GM10266 (cell line): ENCODE measurements around the gene ICAM2.

Experiments used
- DNase-seq: peaks from one replicate; pipeline ENCODE4 v3.0.0; 2012; ENCODE audit errors: extremely low spot score
- TF ChIP-seq, protein P1 (sequence below): IDR thresholded peaks from 2 replicates; pipeline ENCODE4 v1.5.1; 2012; ENCODE audit warnings: mild to moderate bottlenecking, low read depth; ENCODE audit not compliant: control insufficient read depth, insufficient read depth; ENCODE audit errors: missing control alignments

ICAM2 gene

GRCh38 chr17:64063766-64064224 lies 43.4 kb upstream of the ICAM2 start:
- TF ChIP-seq, protein P1, sequence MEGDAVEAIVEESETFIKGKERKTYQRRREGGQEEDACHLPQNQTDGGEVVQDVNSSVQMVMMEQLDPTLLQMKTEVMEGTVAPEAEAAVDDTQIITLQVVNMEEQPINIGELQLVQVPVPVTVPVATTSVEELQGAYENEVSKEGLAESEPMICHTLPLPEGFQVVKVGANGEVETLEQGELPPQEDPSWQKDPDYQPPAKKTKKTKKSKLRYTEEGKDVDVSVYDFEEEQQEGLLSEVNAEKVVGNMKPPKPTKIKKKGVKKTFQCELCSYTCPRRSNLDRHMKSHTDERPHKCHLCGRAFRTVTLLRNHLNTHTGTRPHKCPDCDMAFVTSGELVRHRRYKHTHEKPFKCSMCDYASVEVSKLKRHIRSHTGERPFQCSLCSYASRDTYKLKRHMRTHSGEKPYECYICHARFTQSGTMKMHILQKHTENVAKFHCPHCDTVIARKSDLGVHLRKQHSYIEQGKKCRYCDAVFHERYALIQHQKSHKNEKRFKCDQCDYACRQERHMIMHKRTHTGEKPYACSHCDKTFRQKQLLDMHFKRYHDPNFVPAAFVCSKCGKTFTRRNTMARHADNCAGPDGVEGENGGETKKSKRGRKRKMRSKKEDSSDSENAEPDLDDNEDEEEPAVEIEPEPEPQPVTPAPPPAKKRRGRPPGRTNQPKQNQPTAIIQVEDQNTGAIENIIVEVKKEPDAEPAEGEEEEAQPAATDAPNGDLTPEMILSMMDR = peak; percentile 55
- DNase-seq = peak; percentile 30

DNA sequence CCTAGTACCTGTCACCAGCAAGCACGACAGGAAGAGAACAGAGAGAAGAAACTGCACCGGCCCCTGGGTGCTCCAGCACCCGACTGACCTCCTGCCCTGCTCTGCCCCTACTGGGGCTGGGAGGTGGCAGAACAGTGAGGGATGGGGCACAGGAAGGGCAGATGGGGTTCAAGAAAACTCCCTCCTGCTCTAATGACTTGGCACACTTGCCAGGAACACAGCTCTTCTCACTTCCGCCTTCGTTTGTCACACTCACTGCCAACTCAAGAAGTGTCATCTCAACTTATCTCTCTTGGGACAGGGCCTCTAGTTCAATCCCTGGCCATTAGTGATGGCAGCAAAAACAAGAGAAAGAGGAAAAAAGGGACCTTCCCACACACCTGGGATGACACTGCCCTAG lies 42.7 kb upstream of the ICAM2 start:
- no peak for DNase-seq
- TF ChIP-seq, protein P1 = no peak

DNA sequence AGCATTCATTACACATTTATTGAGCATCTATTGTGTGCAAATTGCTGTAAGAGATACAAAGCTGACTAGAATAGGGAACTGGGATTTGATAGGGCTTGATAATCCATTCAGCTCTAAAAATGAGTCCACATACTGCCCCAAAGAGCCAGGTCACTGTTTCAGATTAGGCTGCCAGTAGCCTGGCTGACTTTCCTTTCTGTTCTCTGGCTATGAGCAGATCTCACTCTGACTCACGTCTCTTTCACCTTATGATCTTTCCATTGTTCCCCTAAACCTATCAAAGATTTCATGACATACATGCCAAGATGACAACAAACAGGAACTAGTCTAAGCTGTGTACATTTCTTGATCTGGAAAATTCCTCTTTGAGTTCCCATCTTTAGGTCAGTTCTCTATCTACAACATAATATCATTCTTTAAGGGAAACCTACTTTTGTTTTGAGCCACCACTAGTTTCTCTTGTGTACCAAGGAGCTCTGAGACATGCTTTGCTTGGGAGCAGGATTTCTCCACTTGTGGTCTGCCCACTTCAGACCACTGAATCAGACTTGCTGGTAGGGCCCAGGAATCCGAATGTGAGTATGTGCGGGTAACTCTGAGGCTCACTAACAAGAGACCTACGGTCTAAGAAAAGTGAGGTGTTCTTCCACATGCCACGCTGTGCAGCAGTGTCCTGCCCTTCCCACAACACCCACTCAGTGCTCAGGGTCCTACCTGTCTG lies 40.9 kb upstream of the ICAM2 start:
- DNase-seq = peak; percentile 56
- TF ChIP-seq, protein P1 = no peak

GRCh38 chr17:64060331-64060730 lies 39.9 kb upstream of the ICAM2 start:
- TF ChIP-seq, protein P1 = no peak
- DNase-seq = no peak

DNA sequence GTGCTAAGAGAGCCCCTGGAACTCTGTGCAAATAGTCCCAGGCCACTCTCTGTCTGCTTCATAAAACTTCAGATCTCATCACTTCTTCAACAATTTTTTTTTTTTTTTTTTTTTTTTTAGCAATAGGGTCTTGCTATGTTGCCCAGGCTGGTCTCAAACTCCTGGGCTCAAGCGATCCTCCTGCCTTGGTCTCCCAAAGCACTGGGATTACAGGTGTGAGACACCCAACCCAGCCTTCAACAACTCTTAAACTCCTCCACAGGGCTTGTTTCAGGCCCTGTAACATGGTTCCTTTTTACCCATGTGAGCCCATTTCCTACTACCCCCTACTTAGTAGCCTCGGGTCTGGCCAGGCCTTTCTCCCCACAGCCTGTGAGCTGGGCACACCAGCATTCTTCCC lies 39.3 kb upstream of the ICAM2 start:
- TF ChIP-seq, protein P1 = no peak
- no peak for DNase-seq

DNA sequence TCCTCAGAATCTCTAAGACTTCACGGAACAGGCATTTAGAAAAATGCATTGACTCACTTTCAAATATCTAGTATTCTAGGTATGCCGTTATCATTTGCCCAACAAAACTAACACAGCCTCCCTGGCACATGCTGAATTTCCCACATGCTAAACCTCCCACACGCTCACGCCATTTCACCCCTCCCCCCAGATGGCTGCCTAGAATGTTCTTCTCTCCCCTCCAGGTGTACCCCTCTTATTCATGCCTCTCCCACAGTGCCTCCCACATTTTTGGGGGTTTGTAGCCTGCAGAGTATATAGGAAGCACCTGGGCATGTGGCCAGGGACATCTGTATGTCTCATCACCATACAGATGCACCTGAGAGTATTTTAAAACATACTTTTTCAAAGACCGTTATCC lies 38.2 kb upstream of the ICAM2 start:
- DNase-seq = no peak
- TF ChIP-seq, protein P1 = no peak

DNA sequence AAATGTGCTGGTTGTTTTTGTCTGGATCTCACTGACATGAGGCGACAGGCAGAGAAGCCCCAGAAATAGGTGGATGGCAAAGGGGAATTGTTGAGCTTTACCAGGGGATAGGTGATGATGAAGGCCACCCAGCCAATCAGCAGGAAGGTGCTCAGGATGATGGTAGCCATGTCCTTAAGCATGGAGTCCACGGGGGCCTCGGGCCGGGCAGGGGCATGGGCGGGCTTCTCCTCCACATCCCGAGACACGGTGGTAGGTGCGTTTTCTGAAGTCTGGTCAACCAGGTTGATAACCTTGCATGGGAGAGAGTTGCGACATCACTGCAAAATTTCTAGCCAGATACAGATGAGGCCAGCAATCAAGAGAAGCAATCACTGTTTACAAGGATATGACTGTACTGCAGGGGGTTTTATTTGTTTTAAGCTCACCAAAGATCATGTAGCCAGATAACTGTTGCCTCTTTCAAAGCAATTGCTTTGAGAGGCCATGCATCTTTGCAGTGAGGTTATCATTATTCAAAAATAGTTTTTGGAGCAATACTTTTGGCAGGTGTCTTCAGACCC lies 37.3 kb upstream of the ICAM2 start:
- DNase-seq = no peak
- TF ChIP-seq, protein P1 = no peak
